Neural cell (in vitro differentiated cells): ENCODE measurements around the gene PDCD7. TPM values are rescaled to one million over a fixed set of nuclear protein-coding genes. Genes with fewer than 3 reads are reported as not detected.

ENCODE experiments used
- H2AFZ ChIP-seq: fragments of 200-600, 300-800 bp; sonication (generic), shearing (Covaris generic); 2 replicates; pipeline ENCODE4 v1.6.0; 2014; ENCODE audit warnings: low read depth, mild to moderate bottlenecking, antibody characterized with exemption, low read length, moderate library complexity
- H3F3A ChIP-seq: fragments of 200-600 bp; shearing (Covaris generic); 2 replicates; pipeline ENCODE4 v1.6.1; 2016; ENCODE audit warnings: mild to moderate bottlenecking, moderate library complexity, mixed read lengths, antibody characterized with exemption, low read length; ENCODE audit not compliant: insufficient read depth, poor library complexity, severe bottlenecking
- H3K27ac ChIP-seq: fragments of 200-600, 300-800 bp; sonication (generic), shearing (Covaris generic); 2 replicates; pipeline ENCODE4 v1.5.1; 2014; ENCODE audit warnings: mild to moderate bottlenecking, low read length, moderate library complexity
- H3K27me3 ChIP-seq: fragments of 300-800, 200-600 bp; sonication (generic), shearing (Covaris generic); 2 replicates; pipeline ENCODE4 v1.6.0; 2014; ENCODE audit warnings: mild to moderate bottlenecking, low read depth, low read length, moderate library complexity; ENCODE audit not compliant: insufficient read depth
- H3K36me3 ChIP-seq: fragments of 300-800, 200-600 bp; sonication (generic), shearing (Covaris generic); 2 replicates; pipeline ENCODE4 v1.5.1; 2014; ENCODE audit warnings: mild to moderate bottlenecking, antibody characterized with exemption, low read length, moderate library complexity; ENCODE audit not compliant: insufficient read depth
- H3K4me2 ChIP-seq: fragments of 300-800, 200-600 bp; sonication (generic), shearing (Covaris generic); 2 replicates; pipeline ENCODE4 v1.6.0; 2014; ENCODE audit warnings: mild to moderate bottlenecking, low read length
- H3K4me3 ChIP-seq: fragments of 300-800, 200-600 bp; sonication (generic), shearing (Covaris generic); 2 replicates; pipeline ENCODE4 v1.5.1; 2014; ENCODE audit warnings: mild to moderate bottlenecking, low read length, moderate library complexity
- H3K79me2 ChIP-seq: fragments of 200-600 bp; shearing (Covaris generic); replicated peaks from 2 replicates; pipeline ENCODE4 v1.6.0; 2014; ENCODE audit warnings: mild to moderate bottlenecking, low read length, moderate library complexity; ENCODE audit not compliant: insufficient read depth
- H3K9ac ChIP-seq: fragments of 300-800, 200-600 bp; sonication (generic), shearing (Covaris generic); 2 replicates; pipeline ENCODE4 v1.6.1; 2016; ENCODE audit warnings: mild to moderate bottlenecking, low read length, mixed read lengths
- H3K9me2 ChIP-seq: fragments of 200-600 bp; shearing (Covaris generic); 2 replicates; pipeline ENCODE4 v1.6.1; 2016; ENCODE audit warnings: mild to moderate bottlenecking, low read length, mixed read lengths; ENCODE audit not compliant: insufficient read depth
- H3K9me3 ChIP-seq: fragments of 200-600, 300-800 bp; sonication (generic), shearing (Covaris generic); 2 replicates; pipeline ENCODE4 v1.6.1; 2016; ENCODE audit warnings: mild to moderate bottlenecking, mixed run types, low read length, moderate library complexity, mixed read lengths
- H4K20me1 ChIP-seq: fragments of 200-600 bp; shearing (Covaris generic); 2 replicates; pipeline ENCODE4 v1.6.1; 2016; ENCODE audit warnings: mild to moderate bottlenecking, mixed run types; ENCODE audit not compliant: insufficient read depth
- CTCF ChIP-seq: fragments of 450-650 bp; IDR thresholded peaks from 2 replicates; pipeline ENCODE4 v1.5.1; 2014; ENCODE audit warnings: antibody characterized with exemption, mild to moderate bottlenecking, moderate library complexity; ENCODE audit not compliant: poor library complexity, severe bottlenecking
- EP300 ChIP-seq: fragments of 450-650 bp; conservative IDR thresholded peaks from 2 replicates; pipeline ENCODE4 v1.6.1; 2014; ENCODE audit warnings: antibody characterized with exemption, mild to moderate bottlenecking, moderate library complexity; ENCODE audit not compliant: poor library complexity, severe bottlenecking
- EZH2 ChIP-seq: fragments of 200-600, 300-800 bp; shearing (Covaris generic), sonication (generic); IDR thresholded peaks from 2 replicates; pipeline ENCODE4 v1.6.1; 2014; ENCODE audit warnings: antibody characterized with exemption, low read length, borderline replicate concordance, mild to moderate bottlenecking; ENCODE audit not compliant: insufficient read depth, poor library complexity, severe bottlenecking
- MXI1 ChIP-seq: fragments of 450-650 bp; conservative IDR thresholded peaks from 2 replicates; pipeline ENCODE4 v1.6.1; 2014; ENCODE audit warnings: antibody characterized with exemption, mild to moderate bottlenecking; ENCODE audit not compliant: poor library complexity, severe bottlenecking
- POLR2AphosphoS5 ChIP-seq: IDR thresholded peaks from 2 replicates; pipeline ENCODE4 v1.6.1; 2012
- RAD21 ChIP-seq: fragments of 450-650 bp; conservative IDR thresholded peaks from 2 replicates; pipeline ENCODE4 v1.6.1; 2014; ENCODE audit warnings: antibody characterized with exemption, mild to moderate bottlenecking, moderate library complexity
- REST ChIP-seq: IDR thresholded peaks from 2 replicates; pipeline ENCODE4 v1.6.1; 2012; ENCODE audit warnings: borderline replicate concordance
- SMC3 ChIP-seq: fragments of 450-650 bp; conservative IDR thresholded peaks from 2 replicates; pipeline ENCODE4 v1.6.1; 2014; ENCODE audit warnings: antibody characterized with exemption, mild to moderate bottlenecking, moderate library complexity; ENCODE audit not compliant: poor library complexity
- TAF1 ChIP-seq: IDR thresholded peaks from 2 replicates; pipeline ENCODE4 v1.6.1; 2012; ENCODE audit warnings: low read depth
- polyA plus RNA-seq: library from polyadenylated mRNA; depleted of rRNA; stranded (reverse); fragments of >200 nt; gene quantifications from 2 replicates; pipeline ENCODE4 v1.2.3, GENCODE V29; 2014

The PDCD7 gene
- polyA plus RNA-seq, 1 donor from 2014 or later, result 46.8 TPM

GRCh38 chr15:65115542-65115941 is 18.1 kb downstream of the PDCD7 start:
- Histone ChIP-seq H3K9me2 (no peaks in the 10 kb centered on the region), H3K27ac (no peak overlapping the region), H2AFZ (no peak overlapping the region), H3K79me2 (no peaks in the 10 kb centered on the region), H3K9ac (no peak overlapping the region), H3K27me3 (no peaks in the 10 kb centered on the region), H3K4me3 (no peak overlapping the region), H3K9me3 (no peaks in the 10 kb centered on the region), H3F3A (no peaks in the 10 kb centered on the region), H3K36me3 (peaks cover 6% of the 10 kb centered on the region), H4K20me1 (no peaks in the 10 kb centered on the region), H3K4me2 (no peak overlapping the region)
- TF ChIP-seq POLR2AphosphoS5 (no peak), RAD21 (no peak), TAF1 (no peak), SMC3 (no peak), CTCF (no peak), EP300 (no peak)

GRCh38 chr15:65115086-65115485 is 18.5 kb downstream of the PDCD7 start, which contains the start of gene UBAP1L:
Gene UBAP1L, minus strand, starts transcription at chr15:65115200. Its CDS starts 8,985 bp downstream, at chr15:65106215.
- TF ChIP-seq MXI1, result no peak
- TF ChIP-seq CTCF, result no peak
- TF ChIP-seq EZH2, result no peak
- no peak for TF ChIP-seq EP300
- no peak for TF ChIP-seq TAF1
- TF ChIP-seq REST, result no peak
- no peak for TF ChIP-seq POLR2AphosphoS5
- no peak within 1 kb of the TSS for H3K9ac ChIP-seq
- H3K79me2 ChIP-seq, result no peaks in the 10 kb centered on the region
- no peaks in the 10 kb centered on the region for H4K20me1 ChIP-seq
- H3K9me2 ChIP-seq, result no peaks in the 10 kb centered on the region
- H3K9me3 ChIP-seq, result no peaks in the 10 kb centered on the region
- no peaks in the 10 kb centered on the region for H3F3A ChIP-seq
- no peak within 1 kb of the TSS for H3K4me3 ChIP-seq
- no peak within 1 kb of the TSS for H2AFZ ChIP-seq
- H3K4me2 ChIP-seq, result no peak within 1 kb of the TSS
- H3K36me3 ChIP-seq, result peaks cover 6% of the 10 kb centered on the region
- no peaks in the 10 kb centered on the region for H3K27me3 ChIP-seq
- H3K27ac ChIP-seq, result no peak within 1 kb of the TSS
